Mammary epithelial cell (primary cell): ENCODE data around the gene STOX1.
"Not testable (repeated sequence)": the region's sequence is repeated elsewhere in the genome, so short reads cannot be mapped to it uniquely, and the experiment has no call there.

Experiments
- EZH2 ChIP-seq: IDR thresholded peaks from 2 replicates; pipeline ENCODE4 v1.6.1; 2012; ENCODE audit warnings: low read length, inconsistent platforms, borderline replicate concordance
- TF ChIP-seq, protein P1 (sequence below), 2 donors: IDR thresholded peaks in 1 of 2; conservative IDR thresholded peaks in 1 of 2; 2 replicates each; pipeline ENCODE4 v1.5.1; 2011 to 2012; ENCODE audit warnings: inconsistent platforms in 2 of 2, low read length in 2 of 2, mild to moderate bottlenecking in 2 of 2, control low read depth in 1 of 2, low read depth in 1 of 2; ENCODE audit not compliant: insufficient read depth in 1 of 2; ENCODE audit errors: extremely low read depth in 1 of 2

- not testable (repeated sequence) for TF ChIP-seq EZH2
- TF ChIP-seq, protein P1, sequence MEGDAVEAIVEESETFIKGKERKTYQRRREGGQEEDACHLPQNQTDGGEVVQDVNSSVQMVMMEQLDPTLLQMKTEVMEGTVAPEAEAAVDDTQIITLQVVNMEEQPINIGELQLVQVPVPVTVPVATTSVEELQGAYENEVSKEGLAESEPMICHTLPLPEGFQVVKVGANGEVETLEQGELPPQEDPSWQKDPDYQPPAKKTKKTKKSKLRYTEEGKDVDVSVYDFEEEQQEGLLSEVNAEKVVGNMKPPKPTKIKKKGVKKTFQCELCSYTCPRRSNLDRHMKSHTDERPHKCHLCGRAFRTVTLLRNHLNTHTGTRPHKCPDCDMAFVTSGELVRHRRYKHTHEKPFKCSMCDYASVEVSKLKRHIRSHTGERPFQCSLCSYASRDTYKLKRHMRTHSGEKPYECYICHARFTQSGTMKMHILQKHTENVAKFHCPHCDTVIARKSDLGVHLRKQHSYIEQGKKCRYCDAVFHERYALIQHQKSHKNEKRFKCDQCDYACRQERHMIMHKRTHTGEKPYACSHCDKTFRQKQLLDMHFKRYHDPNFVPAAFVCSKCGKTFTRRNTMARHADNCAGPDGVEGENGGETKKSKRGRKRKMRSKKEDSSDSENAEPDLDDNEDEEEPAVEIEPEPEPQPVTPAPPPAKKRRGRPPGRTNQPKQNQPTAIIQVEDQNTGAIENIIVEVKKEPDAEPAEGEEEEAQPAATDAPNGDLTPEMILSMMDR (conservative IDR thresholded peaks at IDR 0.05 in 1 of 2, IDR thresholded peaks at IDR 0.05 in 1 of 2; ENCODE audit: extremely low read depth in 1 of 2, insufficient read depth in 1 of 2, low read depth in 1 of 2, low read length in 2 of 2), result not testable (repeated sequence)
Measured at GRCh38 chr10:68827592-68827959, 245 bp downstream of the STOX1 start.
